ENCODE measurements around the gene HECA.

Gene HECA

GRCh38 chr6:139166238-139166955 is 31.5 kb downstream of the HECA start:
- in situ Hi-C loops (cut with HindIII; ENCODE audit: low sequenced_read_pairs) = no loop called here
- no peak overlapping the region for H3K4me3 ChIP-seq (ENCODE audit: low read depth, low read length)
- no peak for DNase-seq (ENCODE audit: low read depth)
- TF ChIP-seq CTCF (IDR thresholded peaks at IDR 0.05; ENCODE audit: low read depth, low read length, missing control alignments) = no peak

DNA sequence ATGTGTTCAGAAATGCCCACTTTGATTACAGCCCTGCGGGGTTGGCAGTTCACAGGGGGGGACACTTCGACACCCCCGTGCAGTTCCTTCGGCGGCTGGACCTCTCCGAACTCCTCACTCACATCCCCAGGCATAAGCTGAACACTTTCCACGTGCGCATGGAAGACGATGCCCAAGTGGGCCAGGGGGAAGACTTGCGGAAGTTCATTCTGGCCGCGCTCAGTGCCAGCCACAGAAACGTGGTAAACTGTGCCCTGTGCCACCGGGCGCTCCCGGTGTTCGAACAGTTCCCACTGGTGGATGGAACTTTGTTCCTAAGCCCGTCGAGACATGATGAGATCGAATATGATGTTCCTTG is 32.1 kb downstream of the HECA start:
- H3K4me3 ChIP-seq (ENCODE audit: low read depth, low read length) = no peak overlapping the region
- TF ChIP-seq CTCF (IDR thresholded peaks at IDR 0.05; ENCODE audit: low read depth, low read length, missing control alignments) = no peak
- in situ Hi-C loops (cut with HindIII; ENCODE audit: low sequenced_read_pairs) = no loop called here
- no peak for DNase-seq (ENCODE audit: low read depth)

DNA sequence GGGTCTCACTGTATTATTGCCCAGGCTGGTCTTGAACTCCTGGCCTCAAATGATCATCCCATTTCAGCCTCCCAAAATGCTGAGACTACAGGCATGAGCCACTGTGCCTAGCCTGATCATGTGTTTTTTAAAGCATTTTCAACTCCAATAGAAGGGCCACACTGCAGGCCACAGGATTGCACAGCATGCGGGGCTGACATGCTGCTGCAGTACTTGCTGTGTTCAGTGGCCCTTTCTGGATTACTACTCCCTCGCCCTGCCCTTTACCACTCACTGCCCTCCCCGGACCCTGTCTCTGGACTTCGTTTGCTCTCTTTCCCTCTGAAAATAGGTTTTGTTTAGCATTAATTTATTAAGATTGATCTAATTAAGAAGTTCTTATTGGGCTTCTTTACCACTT is 37.3 kb downstream of the HECA start:
- TF ChIP-seq CTCF (IDR thresholded peaks at IDR 0.05; ENCODE audit: low read depth, low read length, missing control alignments) = no peak
- DNase-seq (ENCODE audit: low read depth) = no peak
- in situ Hi-C loops (cut with HindIII; ENCODE audit: low sequenced_read_pairs) = no loop called here
- no peak overlapping the region for H3K4me3 ChIP-seq (ENCODE audit: low read depth, low read length)

DNA sequence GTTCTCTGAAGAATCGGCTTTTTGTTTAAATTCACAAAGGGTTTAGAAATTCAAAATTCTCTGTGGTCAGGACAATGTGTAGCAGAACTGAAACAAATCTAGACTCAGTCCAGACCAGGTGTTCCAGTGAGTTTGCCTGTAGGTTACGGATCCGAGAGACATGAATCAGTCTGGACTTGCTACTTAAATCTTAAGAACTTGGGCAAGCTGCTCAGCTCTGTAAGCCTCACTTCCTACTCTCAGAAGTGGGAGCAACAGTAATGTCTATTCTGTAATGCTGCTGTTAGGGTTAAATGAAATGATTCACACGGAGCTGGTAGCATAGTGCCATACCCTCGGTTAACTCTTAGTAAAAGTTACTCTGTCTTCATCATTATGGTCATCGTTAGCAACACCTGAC is 37.7 kb downstream of the HECA start:
- TF ChIP-seq CTCF (IDR thresholded peaks at IDR 0.05; ENCODE audit: low read depth, low read length, missing control alignments) = no peak

GRCh38 chr6:139173172-139173571 is 38.3 kb downstream of the HECA start:
- H3K4me3 ChIP-seq (ENCODE audit: low read depth, low read length) = no peak overlapping the region
- TF ChIP-seq CTCF (IDR thresholded peaks at IDR 0.05; ENCODE audit: low read depth, low read length, missing control alignments) = no peak
- in situ Hi-C loops (cut with HindIII; ENCODE audit: low sequenced_read_pairs) = no loop called here
- DNase-seq (ENCODE audit: low read depth) = no peak

More for the DNA sequence above, 37.7 kb downstream of the HECA start:
- no peak overlapping the region for H3K4me3 ChIP-seq (ENCODE audit: low read depth, low read length)
- DNase-seq (ENCODE audit: low read depth) = no peak
- in situ Hi-C loops (cut with HindIII; ENCODE audit: low sequenced_read_pairs) = no loop called here

DNA sequence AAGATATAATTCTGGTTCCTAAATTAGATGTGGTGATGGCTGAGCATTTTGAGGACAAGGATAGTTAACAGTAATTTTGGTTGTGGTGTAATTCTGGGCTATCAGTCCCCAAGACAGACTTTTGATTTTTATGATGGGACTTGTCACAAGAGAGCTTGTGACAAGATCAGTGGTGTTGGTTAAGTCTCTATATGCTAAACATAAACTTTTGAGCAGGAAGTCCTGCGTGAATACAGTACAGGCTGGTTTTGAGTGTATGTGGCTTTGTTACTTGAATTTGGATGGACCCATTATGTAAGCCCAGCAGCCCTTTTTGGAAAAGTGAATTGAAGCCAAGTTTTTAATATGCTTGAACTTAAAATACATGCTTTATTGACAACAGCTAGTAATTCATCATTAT is 38.9 kb downstream of the HECA start:
- DNase-seq (ENCODE audit: low read depth) = no peak
- no peak overlapping the region for H3K4me3 ChIP-seq (ENCODE audit: low read depth, low read length)
- TF ChIP-seq CTCF (IDR thresholded peaks at IDR 0.05; ENCODE audit: low read depth, low read length, missing control alignments) = no peak
- in situ Hi-C loops (cut with HindIII; ENCODE audit: low sequenced_read_pairs) = no loop called here

All from astrocyte of the cerebellum (primary cell).